Smooth muscle cell (in vitro differentiated cells): ENCODE data around the gene USP50. TPM values are rescaled to one million over a fixed set of nuclear protein-coding genes. Genes with fewer than 3 reads are reported as not detected.

Experiments used
- DNase-seq: peaks from one replicate; lab custom pipeline; 2025; ENCODE audit not compliant: unreplicated experiment; lab: John Stamatoyannopoulos, UW
- H2AFZ ChIP-seq: fragments of 200-600 bp; sonication (generic); 2 replicates; pipeline ENCODE4 v1.6.0; 2016; ENCODE audit warnings: antibody characterized with exemption, low read depth, mild to moderate bottlenecking
- H3F3A ChIP-seq: fragments of 200-600 bp; sonication (generic); 2 replicates; pipeline ENCODE4 v1.6.0; 2017; ENCODE audit warnings: antibody characterized with exemption, low read depth
- H3K27ac ChIP-seq: fragments of 200-600 bp; sonication (generic); 2 replicates; pipeline ENCODE4 v1.5.1; 2016; ENCODE audit warnings: low read depth, mild to moderate bottlenecking
- H3K27me3 ChIP-seq: fragments of 200-600 bp; sonication (generic); 2 replicates; pipeline ENCODE4 v1.6.1; 2016; ENCODE audit warnings: low read depth, mild to moderate bottlenecking
- H3K36me3 ChIP-seq: fragments of 200-600 bp; sonication (generic); 2 replicates; pipeline ENCODE4 v1.5.1; 2016; ENCODE audit warnings: low read depth
- H3K4me1 ChIP-seq: fragments of 200-600 bp; sonication (generic); 2 replicates; pipeline ENCODE4 v1.5.1; 2016; ENCODE audit warnings: low read depth
- H3K4me2 ChIP-seq: fragments of 200-600 bp; sonication (generic); 2 replicates; pipeline ENCODE4 v1.6.0; 2016; ENCODE audit warnings: mild to moderate bottlenecking
- H3K4me3 ChIP-seq: fragments of 200-600 bp; sonication (generic); 2 replicates; pipeline ENCODE4 v1.5.1; 2016; ENCODE audit warnings: mild to moderate bottlenecking
- H3K79me2 ChIP-seq: fragments of 200-600 bp; sonication (generic); 2 replicates; pipeline ENCODE4 v1.6.0; 2016; ENCODE audit warnings: low read depth, mild to moderate bottlenecking
- H3K9ac ChIP-seq: fragments of 200-600 bp; sonication (generic); 2 replicates; pipeline ENCODE4 v1.6.0; 2016; ENCODE audit warnings: low read depth
- H3K9me3 ChIP-seq: fragments of 200-600 bp; sonication (generic); replicated peaks from 2 replicates; pipeline ENCODE4 v1.5.1; 2016; ENCODE audit warnings: low read depth
- H4K20me1 ChIP-seq: fragments of 200-600 bp; sonication (generic); 2 replicates; pipeline ENCODE4 v1.6.0; 2016; ENCODE audit warnings: low read depth
- WGBS: methylation state at CpG from one replicate; pipeline ENCODE4 v1.1.7; 2016; ENCODE audit warnings: low lambda C conversion rate; 5-methylcytosine and 5-hydroxymethylcytosine counted together
- polyA plus RNA-seq: library from polyadenylated mRNA; unstranded; fragments of >200 nt; fragmentation: Nextera tagmentation; extraction: Ambion mirVana; gene quantifications from 2 replicates; pipeline ENCODE4 v1.2.1, GENCODE V29; 2016
- total RNA-seq: library from RNA; depleted of rRNA; stranded (reverse); fragments of >200 nt; gene quantifications from 2 replicates; pipeline ENCODE4 v1.2.3, GENCODE V29; 2014
- TF ChIP-seq, protein P1 (sequence below): fragments of 200-600 bp; sonication (generic); IDR thresholded peaks from 2 replicates; pipeline ENCODE4 v1.5.1; 2017; ENCODE audit warnings: borderline replicate concordance, mild to moderate bottlenecking, antibody characterized with exemption; ENCODE audit not compliant: insufficient read depth, poor library complexity, severe bottlenecking

USP50 gene
- total and polyA plus RNA-seq, 2 experiments from 2014 or later: not detected

DNA sequence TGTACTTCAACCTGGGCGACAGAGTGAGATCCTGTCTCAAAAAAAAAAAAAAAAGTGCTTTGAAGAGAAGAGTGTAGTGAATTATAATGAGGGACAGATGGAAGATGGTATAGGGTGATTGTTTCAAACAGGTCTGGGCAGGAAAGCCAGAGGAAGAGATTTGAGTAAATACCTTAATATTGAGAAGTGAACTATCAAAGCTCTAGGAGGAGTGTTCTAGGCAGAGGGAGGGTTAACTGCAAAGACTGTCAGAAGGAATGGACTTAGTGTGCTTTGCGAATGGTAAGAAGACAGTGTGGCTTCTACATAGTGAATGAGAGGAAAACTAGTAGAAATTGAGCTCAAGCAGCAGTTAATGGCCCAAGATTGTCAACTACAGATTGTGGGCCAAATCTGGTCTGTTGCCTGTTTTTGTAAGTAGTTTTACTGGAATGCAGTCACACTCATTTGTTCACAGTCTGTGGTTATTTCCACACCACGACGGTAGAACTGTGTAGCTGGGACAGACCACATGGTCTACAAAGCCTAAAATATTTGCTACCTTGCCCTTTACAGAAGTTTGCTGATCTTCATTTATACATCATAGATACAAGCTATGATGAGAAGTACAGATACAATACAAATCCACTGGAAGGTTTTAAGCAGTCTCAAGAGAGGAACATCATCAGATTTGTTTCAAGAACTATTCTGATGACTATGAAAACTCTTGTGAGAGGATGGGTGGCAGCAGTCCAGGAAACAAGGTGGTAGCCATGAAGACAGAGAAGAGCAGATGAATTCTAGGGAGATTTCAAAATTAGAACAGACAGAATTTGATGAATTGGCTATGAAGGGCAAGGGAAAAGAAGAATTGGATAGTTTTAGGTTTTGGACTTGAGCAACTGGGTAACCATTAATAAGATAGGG, 16.5 kb upstream of the USP50 start:
- no peaks in the 10 kb centered on the region for H4K20me1 ChIP-seq
- no peaks in the 10 kb centered on the region for H3K4me1 ChIP-seq
- no peak overlapping the region for H3K9ac ChIP-seq
- H3F3A ChIP-seq: no peaks in the 10 kb centered on the region
- no peak for DNase-seq
- H3K27me3 ChIP-seq: no peaks in the 10 kb centered on the region
- peaks cover 9% of the 10 kb centered on the region for H3K36me3 ChIP-seq
- no peaks in the 10 kb centered on the region for H3K9me3 ChIP-seq
- TF ChIP-seq, protein P1, sequence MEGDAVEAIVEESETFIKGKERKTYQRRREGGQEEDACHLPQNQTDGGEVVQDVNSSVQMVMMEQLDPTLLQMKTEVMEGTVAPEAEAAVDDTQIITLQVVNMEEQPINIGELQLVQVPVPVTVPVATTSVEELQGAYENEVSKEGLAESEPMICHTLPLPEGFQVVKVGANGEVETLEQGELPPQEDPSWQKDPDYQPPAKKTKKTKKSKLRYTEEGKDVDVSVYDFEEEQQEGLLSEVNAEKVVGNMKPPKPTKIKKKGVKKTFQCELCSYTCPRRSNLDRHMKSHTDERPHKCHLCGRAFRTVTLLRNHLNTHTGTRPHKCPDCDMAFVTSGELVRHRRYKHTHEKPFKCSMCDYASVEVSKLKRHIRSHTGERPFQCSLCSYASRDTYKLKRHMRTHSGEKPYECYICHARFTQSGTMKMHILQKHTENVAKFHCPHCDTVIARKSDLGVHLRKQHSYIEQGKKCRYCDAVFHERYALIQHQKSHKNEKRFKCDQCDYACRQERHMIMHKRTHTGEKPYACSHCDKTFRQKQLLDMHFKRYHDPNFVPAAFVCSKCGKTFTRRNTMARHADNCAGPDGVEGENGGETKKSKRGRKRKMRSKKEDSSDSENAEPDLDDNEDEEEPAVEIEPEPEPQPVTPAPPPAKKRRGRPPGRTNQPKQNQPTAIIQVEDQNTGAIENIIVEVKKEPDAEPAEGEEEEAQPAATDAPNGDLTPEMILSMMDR: no peak
- no peak overlapping the region for H2AFZ ChIP-seq
- H3K4me2 ChIP-seq: no peak overlapping the region
- 58% methylated on average over 4 of the region's 4 CpGs for WGBS
- H3K27ac ChIP-seq: no peak overlapping the region
- H3K79me2 ChIP-seq: no peaks in the 10 kb centered on the region
- H3K4me3 ChIP-seq: no peak overlapping the region

DNA sequence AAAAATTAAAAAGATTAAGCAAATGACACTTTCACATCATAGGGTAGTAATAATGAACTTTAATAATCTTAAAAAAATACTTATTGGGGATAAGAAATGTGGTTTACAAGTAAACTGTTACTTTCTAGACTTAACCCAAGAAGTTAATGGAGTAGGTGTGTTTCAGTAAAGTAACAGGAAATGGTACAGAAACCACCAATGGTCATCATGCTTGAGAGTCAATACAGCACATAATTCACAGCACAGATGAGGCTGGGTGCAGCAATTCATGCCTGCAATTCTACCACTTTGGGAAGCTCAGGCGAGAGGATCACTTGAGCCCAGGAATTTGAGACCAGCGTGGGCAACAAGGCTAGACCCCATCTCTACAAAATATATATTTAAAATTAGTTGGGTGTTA, 11.5 kb upstream of the USP50 start:
- Histone ChIP-seq H3K9ac (no peak overlapping the region), H2AFZ (no peak overlapping the region), H3K4me3 (no peak overlapping the region), H3K27ac (no peak overlapping the region), H3K79me2 (no peaks in the 10 kb centered on the region), H3F3A (no peaks in the 10 kb centered on the region), H3K9me3 (no peaks in the 10 kb centered on the region), H3K4me2 (no peak overlapping the region), H3K27me3 (no peaks in the 10 kb centered on the region), H4K20me1 (no peaks in the 10 kb centered on the region), H3K4me1 (no peaks in the 10 kb centered on the region), H3K36me3 (peaks cover 9% of the 10 kb centered on the region)
- no peak for DNase-seq
- WGBS: 91% methylated on average over 2 of the region's 2 CpGs
- TF ChIP-seq, protein P1: no peak

DNA sequence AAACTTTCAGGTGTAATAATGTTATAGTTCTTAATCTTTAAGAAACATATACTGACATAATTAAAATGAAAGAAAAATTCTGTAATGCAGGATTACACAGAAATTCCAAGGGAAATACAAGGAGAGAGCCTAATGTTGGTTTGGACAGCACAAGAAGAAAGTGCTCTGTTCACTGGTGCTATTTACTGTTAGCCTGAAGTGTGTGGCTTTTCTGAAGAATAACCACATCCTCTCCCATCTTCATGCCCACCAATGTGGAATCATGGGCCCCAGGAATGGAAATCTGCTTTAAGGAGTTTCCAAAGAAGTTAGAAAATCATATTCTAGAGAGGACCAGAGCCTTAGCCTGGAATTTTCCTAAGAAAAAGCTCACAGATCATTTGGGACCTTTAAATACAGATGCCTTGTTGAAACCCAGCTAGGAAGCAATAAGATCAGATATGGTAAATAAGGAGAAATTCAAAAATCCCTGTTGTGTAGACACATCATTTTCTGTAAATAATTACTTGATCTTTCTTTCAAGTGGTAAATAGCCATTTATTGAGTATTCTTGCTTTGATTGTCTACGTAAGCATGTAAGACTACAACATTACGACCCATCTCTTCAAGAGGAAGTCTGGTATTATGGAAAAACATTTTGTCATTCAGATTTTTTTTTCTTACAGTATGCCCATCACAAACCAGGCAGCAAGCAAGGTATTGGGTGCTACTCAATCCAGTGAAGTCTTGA, 10.3 kb upstream of the USP50 start:
- Histone ChIP-seq H3K79me2 (no peaks in the 10 kb centered on the region), H4K20me1 (no peaks in the 10 kb centered on the region), H3K27ac (no peak overlapping the region), H2AFZ (no peak overlapping the region), H3K9me3 (no peaks in the 10 kb centered on the region), H3K4me3 (no peak overlapping the region), H3K4me2 (no peak overlapping the region), H3K9ac (no peak overlapping the region), H3K4me1 (no peaks in the 10 kb centered on the region), H3F3A (no peaks in the 10 kb centered on the region), H3K36me3 (peaks cover 6% of the 10 kb centered on the region), H3K27me3 (no peaks in the 10 kb centered on the region)
- no peak for DNase-seq
- WGBS: 96% methylated on average over 2 of the region's 2 CpGs
- TF ChIP-seq, protein P1: no peak
